GM19324 (cell line): ENCODE data around the gene IL19.
"Not testable (repeated sequence)": the region's sequence is repeated elsewhere in the genome, so short reads cannot be mapped to it uniquely, and the experiment has no call there.

ENCODE experiments used
- ATAC-seq: cut with Tn5 transposase; IDR thresholded peaks from one replicate; pipeline ENCODE4 v1.9.1; 2021; ENCODE audit warnings: mild to moderate bottlenecking, moderate library complexity; ENCODE audit not compliant: unreplicated experiment, low FRiP score

IL19 gene

DNA sequence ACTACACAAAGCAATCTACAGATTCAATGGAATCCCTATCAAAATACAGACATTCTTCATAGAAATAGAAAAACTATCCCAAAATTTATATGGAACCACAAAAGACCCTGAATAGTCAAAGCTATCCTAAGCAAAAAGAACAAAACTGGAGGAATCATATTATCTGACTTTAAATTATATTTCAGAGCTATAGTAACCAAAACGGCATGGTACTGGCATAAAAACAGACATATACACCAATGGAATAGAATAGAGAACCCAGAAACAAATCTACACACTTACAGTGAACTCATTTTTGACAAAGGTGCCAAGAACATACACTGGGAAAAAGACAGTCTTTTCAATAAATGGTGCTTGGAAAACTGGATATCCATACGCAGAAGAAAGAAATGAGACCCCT is 82.1 kb downstream of the IL19 start:
- ATAC-seq = not testable (repeated sequence)

- not testable (repeated sequence) for ATAC-seq
Observed at GRCh38 chr1:206853696-206854095, 83.1 kb downstream of the IL19 start.

- ATAC-seq = no peak
Observed at GRCh38 chr1:206854401-206855129, 84.0 kb downstream of the IL19 start.

DNA sequence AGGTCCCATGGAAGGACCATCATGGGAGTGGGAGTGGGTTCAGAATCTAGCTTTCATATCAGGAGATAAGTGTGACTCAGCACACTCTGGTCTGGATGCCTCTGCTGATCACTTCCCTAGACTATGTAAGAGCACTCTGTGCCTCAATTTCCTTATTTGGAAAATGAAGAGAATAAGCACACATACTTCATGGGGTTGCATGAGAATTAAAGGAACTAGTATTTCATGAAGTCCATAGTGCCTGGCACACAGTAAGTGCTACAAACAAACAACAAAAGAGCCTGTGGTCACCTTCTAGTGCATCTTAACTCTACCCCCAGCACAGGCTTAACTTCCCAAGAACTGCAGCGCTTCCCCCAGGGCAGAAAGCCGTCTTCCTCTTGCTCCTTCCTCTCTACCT is 85.3 kb downstream of the IL19 start:
- ATAC-seq = no peak

DNA sequence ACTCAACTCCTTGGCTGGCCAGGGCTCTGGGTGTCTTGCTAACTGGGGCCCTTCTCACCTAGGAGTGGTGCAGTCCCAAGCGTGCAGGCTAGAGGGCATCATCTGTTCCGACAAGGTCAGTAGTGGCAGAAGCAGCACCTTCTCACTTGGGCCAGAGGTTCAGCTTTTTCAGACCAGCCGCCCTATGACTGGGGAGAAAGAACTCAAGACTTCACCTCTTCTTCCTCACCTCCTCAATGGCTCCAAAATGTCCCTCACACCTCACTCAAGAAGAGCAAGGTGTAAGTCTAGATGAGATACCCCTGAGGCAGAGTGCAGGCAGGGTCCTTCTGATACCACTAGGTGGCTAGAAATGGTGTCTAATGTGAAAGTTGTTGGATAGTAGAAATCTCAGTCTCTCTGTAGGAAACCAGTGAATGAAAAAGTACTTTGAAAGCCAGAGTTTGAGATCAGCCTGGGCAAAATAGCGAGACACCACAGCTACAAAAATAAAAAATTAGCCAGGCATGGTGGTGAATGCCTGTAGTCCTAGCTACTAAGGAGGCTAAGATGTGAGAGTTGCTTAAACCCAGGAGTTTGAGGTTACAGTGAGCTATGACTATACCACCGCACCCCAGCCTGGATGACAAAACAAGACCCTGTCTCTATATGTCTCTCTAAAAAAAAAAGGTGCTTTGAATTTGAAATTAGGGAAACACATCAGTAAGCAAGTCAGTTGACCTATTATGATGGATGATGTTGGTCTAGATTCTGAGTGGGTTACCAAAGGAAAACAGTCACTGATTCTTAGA is 86.3 kb downstream of the IL19 start:
- no peak for ATAC-seq

DNA sequence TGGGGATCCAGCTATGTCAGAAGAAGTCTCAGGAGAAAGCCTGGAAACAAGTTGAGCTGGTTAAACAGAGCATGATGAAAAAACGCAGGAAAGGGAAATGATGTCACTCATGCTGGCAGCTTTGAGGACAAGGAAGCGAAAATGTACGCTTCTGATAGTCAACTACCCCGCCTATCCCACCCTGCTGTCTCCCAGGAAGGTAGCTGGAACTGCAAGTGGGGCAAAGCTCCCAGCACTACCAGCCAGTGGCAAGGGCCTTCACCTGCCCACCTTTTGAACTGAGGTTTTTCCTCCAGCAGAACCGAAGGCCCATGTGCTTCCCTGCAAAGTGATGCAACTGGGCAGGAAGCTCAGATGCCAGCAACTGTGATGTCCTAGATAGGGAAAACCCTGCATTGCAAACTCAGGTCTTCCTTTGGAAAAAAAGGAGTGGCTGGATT is 88.5 kb downstream of the IL19 start:
- no peak for ATAC-seq

DNA sequence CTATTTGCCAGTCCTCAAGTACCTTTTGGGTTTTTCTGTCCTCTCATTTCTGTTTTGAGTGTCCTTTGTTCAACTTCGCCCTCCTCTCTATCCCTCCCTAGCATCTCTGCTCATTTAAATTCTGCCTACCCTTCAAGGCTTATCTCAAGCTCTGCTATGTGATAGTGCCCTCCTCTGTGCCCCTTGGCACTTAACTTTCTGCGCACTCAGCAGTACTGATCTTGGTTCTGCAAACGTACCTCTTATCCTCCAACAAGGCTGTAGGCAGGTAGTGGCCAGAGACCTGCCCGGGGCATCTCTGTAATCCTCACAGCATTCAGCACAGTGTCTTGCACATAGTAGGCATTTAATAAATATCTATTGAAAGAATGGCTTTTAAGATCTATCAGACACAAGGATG is 89.6 kb downstream of the IL19 start:
- no peak for ATAC-seq

DNA sequence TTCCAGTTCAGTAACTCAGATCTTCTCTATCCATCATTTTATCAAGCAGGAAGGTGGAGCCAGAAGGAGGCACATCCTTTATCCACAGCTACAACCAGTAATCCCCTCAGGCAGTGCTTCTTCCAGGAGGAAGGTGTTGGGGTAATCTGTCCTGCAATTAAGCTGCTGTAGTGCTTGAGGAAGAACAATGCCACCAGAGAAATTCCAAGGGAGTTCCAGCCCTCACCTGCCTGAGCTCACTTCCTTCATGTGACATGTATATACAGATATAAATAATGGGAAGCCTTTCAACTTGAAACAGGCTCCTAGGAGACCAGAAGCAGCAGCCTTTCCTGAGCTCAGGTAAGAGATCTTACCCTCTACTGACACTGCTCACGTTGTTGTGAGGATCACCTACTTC is 92.7 kb downstream of the IL19 start:
- ATAC-seq = no peak

GRCh38 chr1:206864939-206865671 is 94.5 kb downstream of the IL19 start, which contains the start of gene IL20:
TSS of gene IL20 (plus strand) at chr1:206865623. CDS start at chr1:206865853, 230 bp downstream.
- ATAC-seq = no peak

- ATAC-seq = no peak
Observed at GRCh38 chr1:206866062-206866461, 95.5 kb downstream of the IL19 start.

DNA sequence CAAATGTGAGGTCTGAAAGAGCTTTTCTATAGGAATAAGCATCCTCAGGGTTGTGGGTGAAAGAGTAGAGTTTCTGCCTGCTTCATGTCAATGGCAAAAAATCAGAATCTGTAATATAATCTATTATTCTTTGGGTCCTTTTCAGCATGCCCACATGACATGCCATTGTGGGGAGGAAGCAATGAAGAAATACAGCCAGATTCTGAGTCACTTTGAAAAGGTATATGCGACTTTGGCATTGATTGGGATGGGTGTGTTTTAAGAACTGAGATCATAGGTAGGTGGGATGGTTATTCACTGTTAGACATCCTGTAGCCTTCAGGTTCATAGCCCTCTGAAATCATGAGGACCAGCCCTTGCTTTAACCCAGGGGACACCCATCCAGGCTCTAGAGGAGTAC is 96.7 kb downstream of the IL19 start:
- no peak for ATAC-seq

GRCh38 chr1:206867716-206868115 is 97.1 kb downstream of the IL19 start:
- ATAC-seq = no peak

DNA sequence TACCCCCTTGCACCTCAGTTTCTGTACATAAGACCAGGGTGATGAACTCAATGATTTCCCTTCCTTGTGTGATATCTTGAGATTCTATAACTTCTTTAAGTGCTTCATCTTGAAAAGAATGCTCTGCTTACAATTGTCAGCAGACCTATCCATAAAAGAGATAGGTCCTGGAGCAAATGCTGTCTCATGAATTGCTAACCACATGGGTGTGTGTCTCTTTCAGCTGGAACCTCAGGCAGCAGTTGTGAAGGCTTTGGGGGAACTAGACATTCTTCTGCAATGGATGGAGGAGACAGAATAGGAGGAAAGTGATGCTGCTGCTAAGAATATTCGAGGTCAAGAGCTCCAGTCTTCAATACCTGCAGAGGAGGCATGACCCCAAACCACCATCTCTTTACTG is 97.7 kb downstream of the IL19 start:
- ATAC-seq = no peak

DNA sequence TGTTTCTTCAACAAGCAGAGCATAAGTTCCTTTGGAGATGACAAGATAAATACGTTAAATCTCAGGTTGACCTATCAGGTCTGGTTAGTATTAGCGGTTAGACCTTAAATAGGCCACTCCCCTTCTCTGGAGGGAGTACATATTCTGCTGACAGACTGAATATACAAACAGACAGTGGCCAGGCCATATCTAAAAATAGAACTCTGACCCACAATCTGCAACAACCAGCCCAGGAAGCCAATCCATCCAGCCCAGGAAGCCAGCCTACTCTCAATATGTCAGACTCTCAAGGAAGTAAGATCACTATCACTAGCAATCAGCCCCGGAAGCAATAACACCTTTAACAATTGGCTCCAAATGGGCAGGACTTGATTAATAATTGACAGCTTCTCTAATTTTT is 101.6 kb downstream of the IL19 start:
- no peak for ATAC-seq

- no peak for ATAC-seq
Observed at GRCh38 chr1:206873603-206874188, 103.1 kb downstream of the IL19 start.

DNA sequence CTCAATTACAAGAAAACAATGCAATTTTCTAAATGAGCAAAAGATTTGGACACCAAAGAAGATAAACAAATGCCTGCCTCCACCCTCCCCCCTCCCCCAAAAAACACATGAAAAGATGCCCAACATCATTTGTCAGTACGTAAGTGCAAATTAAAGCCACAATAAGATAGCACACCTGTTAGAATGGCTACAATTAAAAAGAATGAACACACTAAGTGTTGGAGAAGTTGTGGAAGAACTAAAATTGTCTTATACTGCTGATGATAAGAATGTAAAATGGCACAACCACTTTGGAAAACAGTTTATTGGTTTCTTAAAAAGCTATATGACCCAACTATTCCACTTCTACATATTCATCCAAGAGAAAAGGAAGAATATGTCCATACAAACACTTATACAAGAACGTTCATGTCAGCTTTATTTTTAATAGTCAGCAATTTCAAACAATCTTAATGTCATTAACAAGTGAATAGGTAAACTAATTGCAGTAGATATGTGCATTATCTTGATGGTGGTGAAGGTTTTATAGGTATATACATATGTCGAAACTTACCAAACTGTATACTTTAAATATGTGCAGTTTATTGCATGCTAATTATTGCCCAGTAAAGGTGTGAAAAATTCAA is 105.3 kb downstream of the IL19 start:
- ATAC-seq = no peak

DNA sequence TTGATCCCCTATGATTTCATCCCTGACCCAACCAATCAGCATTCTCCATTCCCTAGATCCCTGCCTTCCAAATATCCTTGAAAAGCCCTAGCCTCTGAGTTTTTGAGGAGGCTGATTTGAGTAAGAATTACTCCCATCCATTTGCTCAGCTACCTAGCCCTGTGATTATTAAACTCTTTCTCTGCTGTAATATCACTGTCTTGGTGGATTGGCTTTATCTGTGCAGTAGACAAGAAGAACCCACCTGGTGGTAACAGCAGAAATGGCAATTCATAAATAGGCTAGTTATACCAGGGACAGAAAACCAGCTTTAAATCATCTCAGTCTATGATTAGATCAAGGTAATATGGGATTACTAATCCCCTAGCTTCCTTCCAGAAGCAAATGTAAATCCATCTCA is 107.9 kb downstream of the IL19 start:
- no peak for ATAC-seq

DNA sequence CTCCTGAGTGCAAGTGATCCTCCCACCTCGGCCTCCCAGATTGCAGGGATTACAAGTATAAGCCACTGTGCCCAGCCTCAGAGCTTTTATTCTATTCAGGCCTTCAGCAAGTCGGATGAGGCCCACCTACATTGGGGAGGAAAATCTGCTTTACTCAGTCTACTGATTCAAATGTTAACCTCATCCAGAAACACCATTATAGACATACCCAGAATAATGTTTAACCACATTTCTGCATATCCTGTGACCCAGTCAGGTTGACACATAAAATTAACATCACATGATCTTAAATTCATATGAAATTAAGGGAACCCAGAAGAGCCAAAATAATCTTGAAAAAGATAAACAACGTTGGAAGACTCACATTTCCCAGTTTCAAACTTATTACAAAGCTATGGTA is 109.7 kb downstream of the IL19 start:
- no peak for ATAC-seq

- no peak for ATAC-seq
Observed at GRCh38 chr1:206882555-206882954, 112.0 kb downstream of the IL19 start.

DNA sequence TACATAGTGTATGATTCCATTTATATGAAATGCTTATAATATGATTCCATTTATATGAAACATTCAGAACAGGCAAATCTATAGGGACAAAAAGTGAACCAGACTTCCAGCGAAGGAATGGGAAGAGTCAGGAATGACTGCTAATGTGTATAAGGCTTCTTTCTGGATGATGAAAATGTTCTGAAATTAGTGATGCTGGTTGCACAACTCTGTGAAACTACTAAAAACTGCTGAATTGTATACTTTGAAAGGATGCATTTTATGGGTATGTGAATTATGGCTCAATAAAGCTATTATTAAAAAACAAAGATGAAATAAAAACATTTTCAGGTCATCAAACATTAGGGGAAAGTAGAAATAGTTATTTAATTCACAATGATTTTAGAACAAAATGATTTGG is 112.6 kb downstream of the IL19 start:
- ATAC-seq = no peak
